Suprapubic skin (tissue), 4 donors: ENCODE data around the gene ARHGEF25.

ENCODE experiments used
- CTCF ChIP-seq, 2 donors: fragments of 200-600 bp in 1 of 2; fragments of 450-650 bp in 1 of 2; sonication (generic) in 1 of 2; IDR thresholded peaks; one replicate each; pipeline ENCODE4 v1.5.1; 2016 to 2019; ENCODE audit warnings: antibody characterized with exemption in 2 of 2, mild to moderate bottlenecking in 1 of 2, moderate library complexity in 1 of 2
- EP300 ChIP-seq: sonication (generic); formaldehyde crosslinking; IDR thresholded peaks from one replicate; pipeline ENCODE4 v1.6.1; 2017; ENCODE audit warnings: antibody characterized with exemption
- POLR2A ChIP-seq, 2 donors: fragments of 450-650 bp; IDR thresholded peaks; one replicate each; pipeline ENCODE4 v1.6.1; 2017; ENCODE audit warnings: antibody characterized with exemption in 2 of 2, mild to moderate bottlenecking in 2 of 2, moderate library complexity in 2 of 2
- POLR2AphosphoS5 ChIP-seq, 3 donors: sonication (generic); formaldehyde crosslinking; IDR thresholded peaks; one replicate each; pipeline ENCODE4 v1.6.1; 2017; ENCODE audit warnings: antibody characterized with exemption in 3 of 3

DNA sequence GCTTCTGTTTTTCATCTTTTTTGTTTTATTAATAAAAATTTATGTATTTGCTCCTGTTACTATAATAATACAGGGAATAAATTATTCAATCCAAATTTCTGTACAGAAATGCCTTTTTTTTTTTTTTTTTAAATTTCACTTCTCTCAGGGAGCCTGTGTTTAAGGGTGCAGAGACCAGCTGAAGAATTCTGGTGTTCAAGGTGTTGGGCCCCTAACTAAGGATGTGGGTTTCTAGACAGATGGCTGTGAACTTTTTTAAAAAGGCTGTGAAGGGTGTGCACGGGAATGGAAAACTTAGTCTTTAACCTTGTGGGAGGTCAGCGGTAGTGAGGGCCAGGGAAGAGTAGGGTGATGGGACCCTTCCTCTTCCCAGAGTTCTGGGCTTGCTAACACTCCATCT lies 7.9 kb upstream of the ARHGEF25 start:
- TF ChIP-seq POLR2A (IDR thresholded peaks at IDR 0.05): no peak
- TF ChIP-seq POLR2AphosphoS5 (IDR thresholded peaks at IDR 0.05): no peak
- TF ChIP-seq CTCF (IDR thresholded peaks at IDR 0.05): no peak
- TF ChIP-seq EP300: no peak
